HL-60 (cell line): ENCODE results near the gene DAPK1.

ENCODE experiments used
- DNase-seq, 2 experiments: peaks; one replicate each; pipeline ENCODE4 v3.0.0-alpha.2; 2010 to 2020; ENCODE audit warnings: low read depth in 1 of 2, low spot score in 1 of 2
- H3K27ac ChIP-seq: fragments of 250-450 bp; sonication (Bioruptor Pico); replicated peaks from 2 replicates; pipeline ENCODE4 v1.5.1; 2020; ENCODE audit warnings: mild to moderate bottlenecking, moderate library complexity
- H3K27me3 ChIP-seq: fragments of 250-450 bp; sonication (Bioruptor Pico); 2 replicates; pipeline ENCODE4 v1.5.1; 2021; ENCODE audit warnings: mild to moderate bottlenecking, moderate library complexity; ENCODE audit not compliant: insufficient read depth, poor library complexity, severe bottlenecking
- H3K4me3 ChIP-seq: replicated peaks from 2 replicates; pipeline ENCODE4 v1.5.1; 2011; ENCODE audit warnings: mild to moderate bottlenecking, control low read depth, low read length; ENCODE audit not compliant: insufficient read depth
- GABPA ChIP-seq: IDR thresholded peaks from 2 replicates; pipeline ENCODE4 v1.6.1; 2012; ENCODE audit warnings: low read depth
- POLR2AphosphoS5 ChIP-seq: IDR thresholded peaks from 2 replicates; pipeline ENCODE4 v1.6.1; 2012; ENCODE audit warnings: low read depth
- REST ChIP-seq: IDR thresholded peaks from 2 replicates; pipeline ENCODE4 v1.6.1; 2012; ENCODE audit warnings: low read depth; ENCODE audit not compliant: insufficient replicate concordance
- SPI1 ChIP-seq: IDR thresholded peaks from 2 replicates; pipeline ENCODE4 v1.6.1; 2012; ENCODE audit warnings: low read depth, mild to moderate bottlenecking, borderline replicate concordance
- TF ChIP-seq, protein P1 (sequence below): IDR thresholded peaks from one replicate; pipeline ENCODE4 v1.5.1; 2011; ENCODE audit warnings: low read length, control low read depth, inconsistent platforms; ENCODE audit not compliant: insufficient read depth

The DAPK1 gene

GRCh38 chr9:87673446-87674120 lies 175.9 kb downstream of the DAPK1 start:
- TF ChIP-seq POLR2AphosphoS5 = no peak
- no peak for TF ChIP-seq REST
- no peak for TF ChIP-seq SPI1
- TF ChIP-seq, protein P1, sequence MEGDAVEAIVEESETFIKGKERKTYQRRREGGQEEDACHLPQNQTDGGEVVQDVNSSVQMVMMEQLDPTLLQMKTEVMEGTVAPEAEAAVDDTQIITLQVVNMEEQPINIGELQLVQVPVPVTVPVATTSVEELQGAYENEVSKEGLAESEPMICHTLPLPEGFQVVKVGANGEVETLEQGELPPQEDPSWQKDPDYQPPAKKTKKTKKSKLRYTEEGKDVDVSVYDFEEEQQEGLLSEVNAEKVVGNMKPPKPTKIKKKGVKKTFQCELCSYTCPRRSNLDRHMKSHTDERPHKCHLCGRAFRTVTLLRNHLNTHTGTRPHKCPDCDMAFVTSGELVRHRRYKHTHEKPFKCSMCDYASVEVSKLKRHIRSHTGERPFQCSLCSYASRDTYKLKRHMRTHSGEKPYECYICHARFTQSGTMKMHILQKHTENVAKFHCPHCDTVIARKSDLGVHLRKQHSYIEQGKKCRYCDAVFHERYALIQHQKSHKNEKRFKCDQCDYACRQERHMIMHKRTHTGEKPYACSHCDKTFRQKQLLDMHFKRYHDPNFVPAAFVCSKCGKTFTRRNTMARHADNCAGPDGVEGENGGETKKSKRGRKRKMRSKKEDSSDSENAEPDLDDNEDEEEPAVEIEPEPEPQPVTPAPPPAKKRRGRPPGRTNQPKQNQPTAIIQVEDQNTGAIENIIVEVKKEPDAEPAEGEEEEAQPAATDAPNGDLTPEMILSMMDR = no peak
- no peak for TF ChIP-seq GABPA

GRCh38 chr9:87674565-87675299 lies 177.1 kb downstream of the DAPK1 start:
- H3K27me3 ChIP-seq = no peaks in the 10 kb centered on the region
- no peak for DNase-seq
- no peak overlapping the region for H3K4me3 ChIP-seq
- no peak overlapping the region for H3K27ac ChIP-seq
- TF ChIP-seq, protein P1 = no peak
- TF ChIP-seq GABPA (no peak), SPI1 (no peak), REST (no peak), POLR2AphosphoS5 (no peak)

More at GRCh38 chr9:87673446-87674120, 175.9 kb downstream of the DAPK1 start:
- Histone ChIP-seq H3K27me3 (no peaks in the 10 kb centered on the region), H3K27ac (no peak overlapping the region), H3K4me3 (no peak overlapping the region)
- no peak for DNase-seq

DNA sequence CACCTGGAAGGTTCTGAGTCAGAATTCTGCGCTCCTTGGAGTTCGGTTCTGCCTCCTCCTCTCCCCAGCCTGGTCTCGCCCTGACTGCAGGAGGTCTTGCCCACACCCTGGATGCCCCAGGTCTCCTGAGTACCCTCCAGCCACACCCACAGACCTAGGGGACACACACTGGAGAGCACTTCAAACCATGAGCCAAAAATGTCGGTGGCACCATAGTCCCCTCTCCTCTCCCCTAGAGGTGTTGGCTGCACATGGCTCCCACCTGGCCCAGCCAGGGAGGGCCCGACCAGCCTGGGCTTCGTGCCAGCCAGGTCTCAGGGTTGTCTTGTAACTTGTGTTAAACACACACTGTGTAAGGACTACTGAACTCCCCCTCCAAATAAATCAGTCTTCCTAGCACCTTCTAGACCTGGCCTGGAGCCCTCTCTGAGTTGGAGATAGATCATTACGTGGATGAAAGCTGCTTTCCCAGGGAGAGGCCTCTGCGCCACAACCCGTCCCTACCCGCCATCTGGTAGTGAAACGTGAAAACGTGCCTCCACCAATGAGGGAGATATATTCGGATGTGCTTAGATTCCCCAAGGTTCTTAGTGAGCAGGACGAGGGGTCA lies 178.3 kb downstream of the DAPK1 start:
- H3K27ac ChIP-seq = no peak overlapping the region
- no peak for TF ChIP-seq REST
- no peak for TF ChIP-seq POLR2AphosphoS5
- TF ChIP-seq, protein P1 = no peak
- no peak for TF ChIP-seq GABPA
- no peak for TF ChIP-seq SPI1
- no peaks in the 10 kb centered on the region for H3K27me3 ChIP-seq
- H3K4me3 ChIP-seq = no peak overlapping the region
- DNase-seq = no peak
